Retinal pigment epithelial cell (primary cell): ENCODE measurements around the gene CENPX.
A peak's percentile ranks its signal among the peaks of the same experiment; 100 is the strongest.

Experiments
- DNase-seq: peaks from one replicate; pipeline ENCODE4 v3.0.0-alpha.2; 2010; ENCODE audit warnings: low read depth
- H3K4me3 ChIP-seq: 2 replicates; pipeline ENCODE4 v1.5.1; 2011; ENCODE audit warnings: mild to moderate bottlenecking, low read length, control low read depth, moderate library complexity
- TF ChIP-seq, protein P1 (sequence below): conservative IDR thresholded peaks from 2 replicates; pipeline ENCODE4 v1.5.1; 2011; ENCODE audit warnings: low read depth, low read length, control low read depth, inconsistent platforms

CENPX gene

DNA sequence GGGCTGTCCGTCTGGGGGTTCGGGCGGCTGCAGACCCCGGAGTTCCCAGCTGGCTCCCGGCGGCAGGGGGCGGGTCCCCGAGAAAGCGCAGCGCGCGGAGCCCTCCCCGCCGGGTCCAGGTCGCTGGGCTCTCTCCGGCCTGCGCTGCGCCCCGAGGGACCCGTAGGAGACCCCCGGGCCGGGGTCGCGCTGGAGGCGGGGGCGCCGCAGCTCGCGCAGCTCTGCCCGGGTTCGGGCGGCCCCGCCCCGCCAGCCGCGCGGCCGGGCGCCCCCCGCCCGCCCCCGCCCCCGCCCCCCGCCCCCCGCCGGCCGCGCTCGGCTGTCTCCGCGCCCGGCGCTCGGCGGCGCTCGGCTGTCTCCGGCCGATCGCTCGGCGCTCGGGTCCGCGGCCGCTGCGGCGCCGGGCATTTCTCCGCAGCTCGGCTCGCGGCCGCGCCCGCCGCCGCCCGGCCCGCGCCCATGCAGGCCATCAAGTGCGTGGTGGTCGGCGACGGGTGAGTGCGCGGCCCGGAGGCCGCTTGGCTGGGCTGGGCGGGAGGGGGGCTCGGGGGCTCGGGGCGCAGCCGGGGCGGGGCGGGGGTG, 8.7 kb upstream of the CENPX start, which contains the start of gene RAC3:
TSS of gene RAC3 (plus strand) at position 376 of the 582 bp plus-strand sequence. CDS start at position 460, 84 bp downstream.
- DNase-seq = no peak
- TF ChIP-seq, protein P1, sequence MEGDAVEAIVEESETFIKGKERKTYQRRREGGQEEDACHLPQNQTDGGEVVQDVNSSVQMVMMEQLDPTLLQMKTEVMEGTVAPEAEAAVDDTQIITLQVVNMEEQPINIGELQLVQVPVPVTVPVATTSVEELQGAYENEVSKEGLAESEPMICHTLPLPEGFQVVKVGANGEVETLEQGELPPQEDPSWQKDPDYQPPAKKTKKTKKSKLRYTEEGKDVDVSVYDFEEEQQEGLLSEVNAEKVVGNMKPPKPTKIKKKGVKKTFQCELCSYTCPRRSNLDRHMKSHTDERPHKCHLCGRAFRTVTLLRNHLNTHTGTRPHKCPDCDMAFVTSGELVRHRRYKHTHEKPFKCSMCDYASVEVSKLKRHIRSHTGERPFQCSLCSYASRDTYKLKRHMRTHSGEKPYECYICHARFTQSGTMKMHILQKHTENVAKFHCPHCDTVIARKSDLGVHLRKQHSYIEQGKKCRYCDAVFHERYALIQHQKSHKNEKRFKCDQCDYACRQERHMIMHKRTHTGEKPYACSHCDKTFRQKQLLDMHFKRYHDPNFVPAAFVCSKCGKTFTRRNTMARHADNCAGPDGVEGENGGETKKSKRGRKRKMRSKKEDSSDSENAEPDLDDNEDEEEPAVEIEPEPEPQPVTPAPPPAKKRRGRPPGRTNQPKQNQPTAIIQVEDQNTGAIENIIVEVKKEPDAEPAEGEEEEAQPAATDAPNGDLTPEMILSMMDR = no peak
- peak within 1 kb of the TSS; percentile 50 for H3K4me3 ChIP-seq

DNA sequence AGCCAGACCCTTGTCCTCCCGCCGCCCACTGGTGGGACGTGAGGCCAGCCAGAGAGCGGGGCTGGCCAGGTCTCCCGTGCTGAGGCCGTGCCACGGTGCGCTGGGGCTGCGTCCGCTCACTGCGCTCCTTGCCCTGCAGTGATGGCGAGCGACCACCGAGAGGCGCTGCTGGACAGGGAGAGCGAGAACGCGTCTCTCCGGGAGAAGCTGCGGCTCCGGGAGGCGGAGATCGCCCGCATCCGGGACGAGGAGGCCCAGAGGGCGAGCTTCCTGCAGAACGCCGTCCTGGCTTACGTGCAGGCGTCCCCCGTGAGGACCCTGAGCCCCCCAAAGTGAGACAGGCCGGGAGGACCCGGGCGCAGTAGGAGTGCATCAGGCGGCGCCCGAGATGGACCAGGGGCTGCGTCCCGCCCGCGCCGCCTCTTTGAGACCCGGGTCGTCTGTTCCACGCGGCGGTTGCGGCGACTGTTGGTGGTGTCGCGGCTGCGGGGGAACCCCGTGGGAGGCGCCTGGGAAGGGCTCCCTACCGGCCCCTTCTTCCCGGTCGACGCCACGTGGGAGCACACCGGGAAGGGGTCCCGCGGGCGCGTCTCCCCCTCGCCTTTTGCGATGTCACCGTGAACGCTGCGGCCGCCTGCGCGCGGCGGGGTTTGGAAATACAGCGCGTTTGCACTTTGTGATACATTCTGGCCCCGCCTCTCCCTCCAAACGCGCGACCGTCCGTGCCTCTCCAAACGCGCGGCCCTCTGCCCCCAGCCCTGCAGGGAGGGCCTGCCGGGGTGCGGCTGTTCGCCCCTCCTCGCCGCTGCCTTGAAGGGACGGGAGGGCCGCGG, 8.0 kb upstream of the CENPX start:
- DNase-seq = peak; percentile 34
- peak overlapping the region; percentile 49 for H3K4me3 ChIP-seq
- TF ChIP-seq, protein P1 = peak; percentile 67

DNA sequence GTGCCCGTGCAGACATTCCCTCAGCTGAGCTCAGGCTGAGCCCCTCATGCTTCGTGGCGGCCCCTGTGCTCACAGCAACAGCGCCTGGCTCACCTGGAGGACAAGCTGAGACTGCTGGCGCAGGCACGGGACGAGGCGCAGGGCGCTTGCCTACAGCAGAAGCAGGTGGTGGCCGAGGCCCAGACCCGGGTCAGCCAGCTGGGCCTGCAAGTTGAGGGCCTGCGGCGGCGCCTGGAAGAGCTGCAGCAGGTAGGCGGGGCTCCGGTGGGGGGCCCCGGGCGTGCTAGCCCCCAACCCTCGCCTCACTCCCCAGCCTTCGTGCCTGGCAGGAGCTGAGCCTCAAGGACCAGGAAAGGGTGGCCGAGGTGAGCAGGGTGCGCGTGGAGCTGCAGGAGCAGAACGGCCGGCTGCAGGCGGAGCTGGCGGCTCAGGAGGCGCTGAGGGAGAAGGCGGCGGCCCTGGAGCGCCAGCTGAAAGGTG, 7.4 kb upstream of the CENPX start:
- H3K4me3 ChIP-seq = no peak overlapping the region
- TF ChIP-seq, protein P1 = no peak

DNA sequence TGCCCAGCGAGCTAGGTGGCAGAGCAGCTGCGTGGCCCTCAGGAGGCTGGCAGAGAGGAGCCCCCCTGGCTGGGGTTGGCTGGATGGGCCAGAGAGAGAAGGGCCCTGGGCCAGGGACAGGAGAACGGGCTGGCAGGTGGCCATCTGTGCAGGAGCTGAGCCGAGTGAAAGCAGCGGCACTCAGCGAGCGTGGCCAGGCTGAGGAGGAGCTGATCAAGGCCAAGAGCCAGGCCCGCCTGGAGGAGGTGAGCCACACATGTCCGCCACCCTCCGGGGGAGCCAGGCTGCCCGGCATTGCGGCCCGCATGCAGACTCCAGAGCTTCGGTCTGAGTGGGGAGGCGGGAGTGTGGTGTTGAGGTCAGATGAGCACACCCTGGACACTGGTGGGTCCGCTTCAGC, 6.7 kb upstream of the CENPX start:
- TF ChIP-seq, protein P1 = no peak
- no peak for DNase-seq
- H3K4me3 ChIP-seq = no peak overlapping the region

More for the DNA sequence above, 7.4 kb upstream of the CENPX start:
- DNase-seq = no peak

DNA sequence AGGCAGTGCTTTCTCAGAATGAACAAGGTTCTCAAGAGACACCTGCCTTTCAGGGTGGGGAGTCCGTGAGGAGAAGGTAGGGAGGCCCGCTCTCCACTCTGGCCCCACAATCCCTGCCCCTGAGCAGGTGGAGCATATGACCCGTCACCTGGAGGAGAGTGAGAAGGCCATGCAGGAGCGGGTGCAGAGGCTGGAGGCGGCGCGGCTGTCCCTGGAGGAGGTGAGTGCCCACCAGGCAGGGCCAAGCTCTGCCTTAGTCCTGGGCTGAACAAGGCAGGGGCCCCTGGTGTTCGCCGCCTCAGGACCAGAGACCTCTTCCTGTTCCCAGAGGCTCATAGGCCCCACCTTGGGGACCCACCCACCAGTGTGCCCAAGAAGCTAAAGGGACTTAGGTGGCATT, 6.3 kb upstream of the CENPX start:
- DNase-seq = no peak
- TF ChIP-seq, protein P1 = no peak
- H3K4me3 ChIP-seq = no peak overlapping the region

DNA sequence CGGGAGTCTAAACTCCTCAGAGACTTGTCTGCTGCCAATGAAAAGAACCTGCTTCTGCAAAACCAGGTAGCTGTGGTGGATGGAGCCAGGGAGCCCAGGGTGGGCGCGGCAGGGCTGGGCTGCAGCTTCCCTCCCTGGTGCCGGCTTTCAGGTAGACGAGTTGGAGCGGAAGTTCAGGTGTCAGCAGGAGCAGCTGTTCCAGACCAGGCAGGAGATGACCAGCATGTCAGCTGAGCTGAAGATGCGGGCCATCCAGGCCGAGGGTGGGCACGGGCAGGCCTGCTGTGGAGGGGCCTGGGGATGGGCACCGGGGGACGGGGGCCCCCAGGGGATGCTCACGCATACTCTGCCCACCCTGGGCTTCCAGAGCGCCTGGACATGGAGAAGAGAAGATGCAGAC, 5.6 kb upstream of the CENPX start:
- no peak for DNase-seq
- H3K4me3 ChIP-seq = no peak overlapping the region
- TF ChIP-seq, protein P1 = no peak
